ENCODE measurements around the gene MATN3. TPM values are rescaled to one million over a fixed set of nuclear protein-coding genes. Genes with fewer than 3 reads are reported as not detected.
A peak's percentile ranks its signal among the peaks of the same experiment; 100 is the strongest.

The MATN3 gene
- total RNA-seq, 2 experiments from 2014 or later, result not detected

GRCh38 chr2:20052229-20052851 is 39.9 kb upstream of the MATN3 start:
- Histone ChIP-seq H3K4me2 (ENCODE audit: low read length) (peak overlapping the region; percentile 78), H3K4me1 (ENCODE audit: insufficient read depth, low read length, poor library complexity, severe bottlenecking) (peaks cover 27% of the 10 kb centered on the region), H3K9me3 (ENCODE audit: low read length) (no peaks in the 10 kb centered on the region), H3K36me3 (ENCODE audit: insufficient read depth, low read length) (peaks cover 8% of the 10 kb centered on the region; the same call in 1 of the 2 replicates), H3K9me2 (ENCODE audit: insufficient read depth, low read length) (no peaks in the 10 kb centered on the region), H3K27ac (ENCODE audit: low read depth, low read length, poor library complexity, severe bottlenecking) (peak overlapping the region; percentile 74), H3K79me2 (ENCODE audit: insufficient read depth, low read depth, low read length) (peaks cover 40% of the 10 kb centered on the region), H4K20me1 (ENCODE audit: insufficient read depth, low read length) (peaks cover 30% of the 10 kb centered on the region), H2AFZ (ENCODE audit: low read length) (peak overlapping the region; percentile 92; the same call in 1 of the 2 replicates), H3K4me3 (ENCODE audit: low read depth, low read length, poor library complexity, severe bottlenecking) (peak overlapping the region; percentile 89)
- ChIA-PET POLR2A (interaction anchor here (0.7 to 2.3 kb wide), 10 partner anchors 9 to 425 kb away, joined by 3 to 13 read pairs (median 4); no protein-coding TSS in a partner anchor), CTCF (ENCODE audit: unreplicated experiment) (interaction anchor here (1.0 kb wide), 1 partner anchor 26 kb away, joined by 4 read pairs; no protein-coding TSS in a partner anchor)
- intact Hi-C loops (cut with micrococcal nuclease; ENCODE audit: unreplicated experiment), result loop anchor here (1.0 kb wide), 1 partner anchor 150 kb away; no protein-coding TSS in a partner anchor
- DNase-seq (ENCODE audit: low spot score), result no peak
- no peak for TF ChIP-seq EZH2phosphoT487 (IDR thresholded peaks at IDR 0.05; ENCODE audit: borderline replicate concordance, low read depth, low read length)
- no peak for TF ChIP-seq CTCF (conservative IDR thresholded peaks at IDR 0.05; ENCODE audit: low read length)
- TSS peak; percentile 98 for BruUV-seq (replicated peaks)

GRCh38 chr2:20051532-20052228 is 39.2 kb upstream of the MATN3 start, which contains the start of gene LAPTM4A:
TSS of gene LAPTM4A (minus strand) at chr2:20051628. CDS start at chr2:20051520, 108 bp downstream.
- POLR2A ChIA-PET, result interaction anchor here (0.5 to 2.3 kb wide), 13 partner anchors 9 to 1089 kb away, joined by 3 to 13 read pairs (median 3); no protein-coding TSS in a partner anchor
- peaks cover 8% of the 10 kb centered on the region; the same call in 1 of the 2 replicates for H3K36me3 ChIP-seq (ENCODE audit: insufficient read depth, low read length)
- no peak for TF ChIP-seq EZH2phosphoT487 (IDR thresholded peaks at IDR 0.05; ENCODE audit: borderline replicate concordance, low read depth, low read length)
- CTCF ChIA-PET (ENCODE audit: unreplicated experiment), result interaction anchor here (0.6 to 1.0 kb wide), 3 partner anchors 10 to 26 kb away, joined by 4 to 5 read pairs (median 4); no protein-coding TSS in a partner anchor
- peak within 1 kb of the TSS; percentile 89 for H3K4me3 ChIP-seq (ENCODE audit: low read depth, low read length, poor library complexity, severe bottlenecking)
- H3K4me1 ChIP-seq (ENCODE audit: insufficient read depth, low read length, poor library complexity, severe bottlenecking), result peaks cover 27% of the 10 kb centered on the region
- no peaks in the 10 kb centered on the region for H3K9me2 ChIP-seq (ENCODE audit: insufficient read depth, low read length)
- peak within 1 kb of the TSS; percentile 92; the same call in 1 of the 2 replicates for H2AFZ ChIP-seq (ENCODE audit: low read length)
- H4K20me1 ChIP-seq (ENCODE audit: insufficient read depth, low read length), result peaks cover 30% of the 10 kb centered on the region
- H3K9me3 ChIP-seq (ENCODE audit: low read length), result no peaks in the 10 kb centered on the region
- peak; percentile 99 for DNase-seq (ENCODE audit: low spot score)
- H3K79me2 ChIP-seq (ENCODE audit: insufficient read depth, low read depth, low read length), result peaks cover 44% of the 10 kb centered on the region
- intact Hi-C loops (cut with micrococcal nuclease; ENCODE audit: unreplicated experiment), result loop anchor here (1.0 to 2.0 kb wide), 2 partner anchors 149 to 299 kb away; partner anchors contain the start of gene PUM2
- peak within 1 kb of the TSS; percentile 74 for H3K27ac ChIP-seq (ENCODE audit: low read depth, low read length, poor library complexity, severe bottlenecking)
- no TSS peak for BruUV-seq (replicated peaks)
- peak within 1 kb of the TSS; percentile 91 for H3K4me2 ChIP-seq (ENCODE audit: low read length)
